ENCODE results near the gene STK32B. TPM values are rescaled to one million over a fixed set of nuclear protein-coding genes. Genes with fewer than 3 reads are reported as not detected.
"Not testable (repeated sequence)": the region's sequence is repeated elsewhere in the genome, so short reads cannot be mapped to it uniquely, and the experiment has no call there.

STK32B gene
- total RNA-seq, 2 experiments from 2014 or later, result not detected

GRCh38 chr4:5238173-5238572, 186.9 kb downstream of the STK32B start:
- ChIA-PET CTCF (ENCODE audit: unreplicated experiment) (no interaction called here), POLR2A (no interaction called here)
- Histone ChIP-seq H3K4me1 (ENCODE audit: insufficient read depth, low read length, poor library complexity, severe bottlenecking) (no peaks in the 10 kb centered on the region), H3K9me3 (ENCODE audit: low read length) (no peaks in the 10 kb centered on the region), H3K4me3 (ENCODE audit: low read depth, low read length, poor library complexity, severe bottlenecking) (no peak overlapping the region), H3K27ac (ENCODE audit: low read depth, low read length, poor library complexity, severe bottlenecking) (no peak overlapping the region), H2AFZ (ENCODE audit: low read length) (no peak overlapping the region), H3K79me2 (ENCODE audit: insufficient read depth, low read depth, low read length) (no peaks in the 10 kb centered on the region), H3K9me2 (ENCODE audit: insufficient read depth, low read length) (no peaks in the 10 kb centered on the region), H4K20me1 (ENCODE audit: insufficient read depth, low read length) (no peaks in the 10 kb centered on the region), H3K4me2 (ENCODE audit: low read length) (no peak overlapping the region), H3K36me3 (ENCODE audit: insufficient read depth, low read length) (no peaks in the 10 kb centered on the region)
- intact Hi-C loops (cut with micrococcal nuclease; ENCODE audit: unreplicated experiment), result no loop called here
- DNase-seq (ENCODE audit: low spot score), result no peak
- no peak for TF ChIP-seq EZH2phosphoT487 (IDR thresholded peaks at IDR 0.05; ENCODE audit: borderline replicate concordance, low read depth, low read length)
- TF ChIP-seq CTCF (conservative IDR thresholded peaks at IDR 0.05; ENCODE audit: low read length), result no peak
- BruUV-seq (replicated peaks), result no TSS peak

- DNase-seq (ENCODE audit: low spot score); BruUV-seq (replicated peaks); H3K9me3 ChIP-seq (ENCODE audit: low read length); H3K4me2 ChIP-seq (ENCODE audit: low read length); H3K79me2 ChIP-seq (ENCODE audit: insufficient read depth, low read depth, low read length); H3K27ac ChIP-seq (ENCODE audit: low read depth, low read length, poor library complexity, severe bottlenecking); H3K4me3 ChIP-seq (ENCODE audit: low read depth, low read length, poor library complexity, severe bottlenecking); H3K9me2 ChIP-seq (ENCODE audit: insufficient read depth, low read length); CTCF ChIA-PET (ENCODE audit: unreplicated experiment); H4K20me1 ChIP-seq (ENCODE audit: insufficient read depth, low read length); POLR2A ChIA-PET; intact Hi-C loops (cut with micrococcal nuclease; ENCODE audit: unreplicated experiment); H2AFZ ChIP-seq (ENCODE audit: low read length); H3K4me1 ChIP-seq (ENCODE audit: insufficient read depth, low read length, poor library complexity, severe bottlenecking); H3K36me3 ChIP-seq (ENCODE audit: insufficient read depth, low read length): not testable (repeated sequence)
Observed at GRCh38 chr4:5247061-5247460, 195.8 kb downstream of the STK32B start.

GRCh38 chr4:5247735-5248134, 196.5 kb downstream of the STK32B start:
- Histone ChIP-seq H2AFZ (ENCODE audit: low read length) (no peak overlapping the region), H3K9me2 (ENCODE audit: insufficient read depth, low read length) (no peaks in the 10 kb centered on the region), H3K4me2 (ENCODE audit: low read length) (no peak overlapping the region), H3K27ac (ENCODE audit: low read depth, low read length, poor library complexity, severe bottlenecking) (no peak overlapping the region), H3K9me3 (ENCODE audit: low read length) (no peaks in the 10 kb centered on the region), H3K4me1 (ENCODE audit: insufficient read depth, low read length, poor library complexity, severe bottlenecking) (no peaks in the 10 kb centered on the region), H3K79me2 (ENCODE audit: insufficient read depth, low read depth, low read length) (no peaks in the 10 kb centered on the region), H3K36me3 (ENCODE audit: insufficient read depth, low read length) (no peaks in the 10 kb centered on the region), H3K4me3 (ENCODE audit: low read depth, low read length, poor library complexity, severe bottlenecking) (no peak overlapping the region), H4K20me1 (ENCODE audit: insufficient read depth, low read length) (no peaks in the 10 kb centered on the region)
- intact Hi-C loops (cut with micrococcal nuclease; ENCODE audit: unreplicated experiment), result no loop called here
- DNase-seq (ENCODE audit: low spot score), result no peak
- BruUV-seq (replicated peaks), result no TSS peak
- TF ChIP-seq CTCF (conservative IDR thresholded peaks at IDR 0.05; ENCODE audit: low read length) (no peak), EZH2phosphoT487 (IDR thresholded peaks at IDR 0.05; ENCODE audit: borderline replicate concordance, low read depth, low read length) (no peak)
- ChIA-PET CTCF (ENCODE audit: unreplicated experiment) (no interaction called here), POLR2A (no interaction called here)
